Endothelial cell of umbilical vein (primary cell): ENCODE results near the gene ACMSD. TPM values are rescaled to one million over a fixed set of nuclear protein-coding genes. Genes with fewer than 3 reads are reported as not detected.
A peak's percentile ranks its signal among the peaks of the same experiment; 100 is the strongest.

Source experiments
- BruUV-seq: library from RNA; stranded (reverse); fragments of 400-500 nt; replicated peaks from 2 replicates; lab custom pipeline; 2021; lab: Mats Ljungman, UMichigan
- CTCF ChIA-PET: fragments of 300-600, 350-600 bp; sonication (Branson Sonifier 250); formaldehyde crosslinking; loops from one replicate; lab custom pipeline; 2021; ENCODE audit warnings: antibody characterized with exemption, inconsistent platforms; lab: Charles Lee
- POLR2A ChIA-PET: fragments of 300-600, 350-600 bp; sonication (Branson Sonifier 250); formaldehyde crosslinking; loops from one replicate; lab custom pipeline; 2021; ENCODE audit warnings: antibody characterized with exemption, inconsistent platforms; lab: Charles Lee
- DNase-seq: peaks from one replicate; pipeline ENCODE4 v3.0.0-alpha.2; 2011; ENCODE audit warnings: low read depth, low spot score
- FAIRE-seq: peaks from 2 replicates; lab custom pipeline; 2011; peaks lifted over from hg19 to GRCh38; lab: Jason Lieb, UNC
- H2AFZ ChIP-seq: 2 replicates; pipeline ENCODE4 v1.6.0; 2012; ENCODE audit warnings: low read depth, low read length, control low read depth, inconsistent platforms
- H3K27ac ChIP-seq: 2 replicates; pipeline ENCODE4 v1.5.1; 2011; ENCODE audit warnings: low read depth, mild to moderate bottlenecking, control low read depth, low read length, moderate library complexity; ENCODE audit not compliant: insufficient read depth
- H3K27me3 ChIP-seq, 2 experiments: 2 replicates each; pipeline versions ENCODE4 v1.6.0 to v1.6.1; 2011; ENCODE audit warnings: low read length in 2 of 2, mixed read lengths in 1 of 2; ENCODE audit not compliant: control insufficient read depth in 2 of 2, insufficient read depth in 2 of 2
- H3K36me3 ChIP-seq, 2 experiments: 2 replicates in 1 of 2; 3 replicates in 1 of 2; pipeline ENCODE4 v1.5.1; 2011; ENCODE audit warnings: low read length in 2 of 2, mild to moderate bottlenecking in 1 of 2, moderate library complexity in 1 of 2; ENCODE audit not compliant: control insufficient read depth in 2 of 2, insufficient read depth in 2 of 2; ENCODE audit errors: extremely low read depth in 1 of 2
- H3K4me1 ChIP-seq: 3 replicates; pipeline ENCODE4 v1.5.1; 2011; ENCODE audit warnings: mild to moderate bottlenecking, low read length; ENCODE audit not compliant: control insufficient read depth, insufficient read depth; ENCODE audit errors: extremely low read depth
- H3K4me2 ChIP-seq: 2 replicates; pipeline ENCODE4 v1.6.1; 2011; ENCODE audit warnings: low read length, control low read depth, mixed read lengths; ENCODE audit not compliant: insufficient read depth
- H3K4me3 ChIP-seq, 3 experiments: fragments of 200-600 bp in 1 of 3; sonication (generic), shearing (Covaris generic) in 1 of 3; replicated peaks in 1 of 3; 2 replicates each; pipeline ENCODE4 v1.5.1; 2011 to 2016; ENCODE audit warnings: control low read depth in 3 of 3, low read length in 3 of 3, mild to moderate bottlenecking in 2 of 3, inconsistent platforms in 1 of 3, low read depth in 1 of 3, moderate library complexity in 1 of 3; ENCODE audit not compliant: insufficient read depth in 1 of 3
- H3K79me2 ChIP-seq: 2 replicates; pipeline ENCODE4 v1.6.0; 2012; ENCODE audit warnings: low read length, inconsistent platforms; ENCODE audit not compliant: control insufficient read depth, insufficient read depth
- H3K9ac ChIP-seq: replicated peaks from 2 replicates; pipeline ENCODE3; 2011; ENCODE audit warnings: low read length, control low read depth; ENCODE audit not compliant: insufficient read depth; ENCODE audit errors: extremely low read depth
- H3K9me1 ChIP-seq: replicated peaks from 3 replicates; pipeline ENCODE4 v1.6.0; 2011; ENCODE audit warnings: mild to moderate bottlenecking, low read length; ENCODE audit not compliant: control insufficient read depth, insufficient read depth; ENCODE audit errors: extremely low read depth
- H3K9me3 ChIP-seq: replicated peaks from 2 replicates; pipeline ENCODE4 v1.5.1; 2012; ENCODE audit warnings: low read length, inconsistent platforms; ENCODE audit not compliant: control insufficient read depth, insufficient read depth
- H4K20me1 ChIP-seq: replicated peaks from 2 replicates; pipeline ENCODE3; 2011; ENCODE audit warnings: mild to moderate bottlenecking, low read length; ENCODE audit not compliant: control insufficient read depth, insufficient read depth; ENCODE audit errors: extremely low read depth
- CTCF ChIP-seq, 2 donors: IDR thresholded peaks; 1 replicate in 1 of 2; 2 replicates in 1 of 2; pipeline ENCODE4 v1.5.1; 2011; ENCODE audit warnings: low read length in 2 of 2, mild to moderate bottlenecking in 2 of 2, moderate library complexity in 2 of 2, control low read depth in 1 of 2, inconsistent platforms in 1 of 2, low read depth in 1 of 2; ENCODE audit not compliant: insufficient read depth in 1 of 2; ENCODE audit errors: extremely low read depth in 1 of 2
- EZH2 ChIP-seq: IDR thresholded peaks from 2 replicates; pipeline ENCODE4 v1.6.1; 2012; ENCODE audit warnings: borderline replicate concordance, low read depth, mild to moderate bottlenecking, moderate library complexity, low read length, inconsistent platforms; ENCODE audit not compliant: severe bottlenecking
- JUN ChIP-seq: IDR thresholded peaks from 2 replicates; pipeline ENCODE4 v1.6.1; 2011; ENCODE audit warnings: borderline replicate concordance, low read depth; ENCODE audit not compliant: insufficient read length, insufficient read depth
- MAX ChIP-seq: IDR thresholded peaks from 2 replicates; pipeline ENCODE4 v1.6.1; 2011; ENCODE audit not compliant: insufficient read depth, insufficient read length
- POLR2AphosphoS5 ChIP-seq: IDR thresholded peaks from 2 replicates; pipeline ENCODE4 v1.6.1; 2012; ENCODE audit warnings: low read depth, mild to moderate bottlenecking, control low read depth, low read length, moderate library complexity; ENCODE audit not compliant: insufficient read depth
- dilution Hi-C: fragments of 300-500 bp; cut with MboI; formaldehyde crosslinking; loops from one replicate; pipeline ENCODE4 v1.15.0; 2019; ENCODE audit warnings: low sequenced_read_pairs; ENCODE audit not compliant: extremely low pct_ligation_motif_present
- intact Hi-C: fragments of 100-400 bp; cut with micrococcal nuclease; formaldehyde crosslinking; loops from one replicate; pipeline ENCODE4 v1.10.0; 2022
- polyA plus RNA-seq, 4 experiments: library from polyadenylated mRNA; depleted of rRNA in 3 of 4; stranded (reverse) in 3 of 4; unstranded in 1 of 4; fragments of >200 nt; gene quantifications; 2 replicates each; pipeline versions ENCODE4 v1.2.1 to v1.2.3, GENCODE V29; 2011 to 2012; ENCODE audit warnings: missing spikeins in 1 of 4
- total RNA-seq: library from RNA; stranded (reverse); gene quantifications from 2 replicates; pipeline ENCODE4 v1.2.3, GENCODE V29; 2021

The ACMSD gene
- total and polyA plus RNA-seq, 2 donors (not counting 3 experiments of a cell fraction or from before 2014, with no cell fraction given): not detected

- Histone ChIP-seq H3K4me2 (peak overlapping the region; percentile 30), H3K27ac (no peak overlapping the region), H3K9ac (no peak overlapping the region), H3K36me3 (peaks cover 3 to 4% of the 10 kb centered on the region in 2 experiments), H3K79me2 (peaks cover 94% of the 10 kb centered on the region), H3K4me3 (no peak overlapping the region), H3K9me3 (no peaks in the 10 kb centered on the region), H4K20me1 (peaks cover 23% of the 10 kb centered on the region), H3K9me1 (peaks cover 2% of the 10 kb centered on the region), H3K4me1 (peaks cover 14% of the 10 kb centered on the region), H3K27me3 (no peaks in the 10 kb centered on the region), H2AFZ (no peak overlapping the region)
- DNase-seq: no peak
- BruUV-seq: no TSS peak
- dilution Hi-C loops (no loop called here), intact Hi-C loops (no loop called here)
- no peak for FAIRE-seq
- no peak for TF ChIP-seq JUN
- no peak for TF ChIP-seq CTCF (IDR thresholded peaks at IDR 0.05; ENCODE audit: extremely low read depth in 1 of 2, insufficient read depth in 1 of 2, low read depth in 1 of 2, low read length in 2 of 2)
- TF ChIP-seq EZH2: no peak
- TF ChIP-seq MAX: no peak
- POLR2A ChIA-PET: no interaction called here
- CTCF ChIA-PET: no interaction called here
These were observed 95.7 kb downstream of the ACMSD start for GRCh38 chr2:134934150-134934549.

GRCh38 chr2:134934641-134935040 is 96.2 kb downstream of the ACMSD start:
- peaks cover 2% of the 10 kb centered on the region for H3K9me1 ChIP-seq
- peaks cover 23% of the 10 kb centered on the region for H4K20me1 ChIP-seq
- H3K79me2 ChIP-seq: peaks cover 92% of the 10 kb centered on the region
- DNase-seq (peak; percentile 10), FAIRE-seq (no peak)
- H3K4me3 ChIP-seq: no peak overlapping the region
- H3K36me3 ChIP-seq: peaks cover 3 to 5% of the 10 kb centered on the region in 2 experiments
- intact Hi-C loops: no loop called here
- ChIA-PET CTCF (no interaction called here), POLR2A (no interaction called here)
- no peaks in the 10 kb centered on the region for H3K27me3 ChIP-seq
- peaks cover 14% of the 10 kb centered on the region for H3K4me1 ChIP-seq
- H3K9me3 ChIP-seq: no peaks in the 10 kb centered on the region
- peak overlapping the region; percentile 30 for H3K4me2 ChIP-seq
- no peak overlapping the region for H2AFZ ChIP-seq
- dilution Hi-C loops: no loop called here
- no peak overlapping the region for H3K9ac ChIP-seq
- H3K27ac ChIP-seq: no peak overlapping the region
- no peak for TF ChIP-seq POLR2AphosphoS5
- BruUV-seq: no TSS peak
